NCI-H2107 (cell line): ENCODE measurements around the gene PLCG1.

Experiments used
- DNase-seq: peaks from one replicate; lab custom pipeline; 2025; lab: John Stamatoyannopoulos, UW

Gene PLCG1

DNA sequence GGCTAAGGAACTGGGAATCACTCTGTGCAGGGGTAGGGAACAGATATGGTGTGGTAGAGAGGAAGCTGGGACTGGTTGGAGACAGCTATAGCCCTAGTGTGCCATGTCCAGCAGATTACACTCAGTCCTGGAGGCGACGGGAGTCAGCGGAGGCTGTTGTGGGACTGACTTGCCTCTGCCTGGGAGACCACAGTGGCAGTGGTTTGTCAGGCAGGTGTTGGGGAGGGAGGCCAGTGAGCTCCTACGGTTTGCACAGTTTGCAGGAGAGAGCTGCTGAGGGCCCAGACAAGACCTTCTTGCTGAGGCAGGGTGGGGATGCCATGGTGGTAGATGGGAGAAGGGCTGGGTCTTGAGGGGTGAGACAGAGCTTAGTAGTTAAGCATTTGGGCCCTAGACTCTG is 4.9 kb downstream of the PLCG1 start:
- no peak for DNase-seq

DNA sequence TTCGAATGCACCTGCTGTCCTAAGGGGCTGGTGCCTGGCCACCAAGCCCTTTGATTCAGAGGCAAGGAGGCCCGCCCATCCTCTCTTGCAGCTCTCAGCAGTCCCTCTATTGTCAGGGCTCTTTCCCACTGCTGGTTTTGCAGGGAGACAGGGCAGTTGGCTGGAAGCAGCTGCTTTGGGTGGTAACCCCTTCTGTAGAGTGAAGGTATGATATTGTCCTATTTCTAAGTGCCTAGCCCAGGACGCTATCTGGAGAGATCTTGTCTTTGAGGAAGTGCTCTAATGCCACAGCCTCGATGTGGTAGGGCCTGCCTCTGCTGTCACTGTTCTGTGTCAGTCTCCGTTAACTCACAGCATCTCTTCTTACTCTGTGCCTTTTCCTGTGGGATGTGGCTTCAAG is 5.6 kb downstream of the PLCG1 start:
- no peak for DNase-seq

DNA sequence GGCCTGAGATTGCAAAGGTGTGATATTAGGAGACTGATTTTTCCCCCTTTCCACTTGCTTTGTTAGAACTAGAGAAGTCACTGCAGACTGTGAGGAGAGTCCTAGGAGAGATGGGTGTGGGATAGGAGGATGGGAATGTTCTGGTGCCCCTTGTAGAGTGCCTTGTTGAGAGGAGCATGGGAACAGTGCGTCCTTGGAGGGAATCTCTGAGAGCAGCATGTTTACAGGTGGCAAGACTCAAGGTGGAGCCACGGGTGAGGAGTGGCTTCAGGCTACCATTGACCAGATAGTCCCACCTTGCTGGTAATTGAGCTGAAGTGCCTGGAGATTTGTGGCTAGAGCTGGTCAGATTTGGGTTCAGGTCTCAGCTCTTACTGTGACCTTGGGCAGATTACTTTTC is 6.0 kb downstream of the PLCG1 start:
- DNase-seq = no peak

DNA sequence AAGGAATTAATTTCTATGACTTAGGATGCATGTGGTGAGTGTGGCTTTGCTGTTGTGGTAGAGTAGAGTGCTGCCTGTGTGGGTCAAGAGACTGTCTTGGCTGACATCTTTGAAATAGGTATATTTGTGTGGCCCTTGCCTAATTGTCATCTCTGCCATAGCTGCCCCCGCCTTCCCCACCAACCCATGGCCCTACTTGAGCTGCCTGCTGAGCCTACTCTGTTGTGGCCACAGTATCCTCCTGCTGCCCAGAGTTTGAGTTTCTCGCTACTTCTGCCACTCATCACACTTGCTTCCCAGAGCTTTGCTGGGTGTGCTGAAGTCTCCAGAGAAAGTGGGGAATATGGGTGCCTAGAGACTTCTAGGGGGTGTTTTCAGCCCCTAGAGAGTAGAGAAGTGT is 8.0 kb downstream of the PLCG1 start:
- no peak for DNase-seq

DNA sequence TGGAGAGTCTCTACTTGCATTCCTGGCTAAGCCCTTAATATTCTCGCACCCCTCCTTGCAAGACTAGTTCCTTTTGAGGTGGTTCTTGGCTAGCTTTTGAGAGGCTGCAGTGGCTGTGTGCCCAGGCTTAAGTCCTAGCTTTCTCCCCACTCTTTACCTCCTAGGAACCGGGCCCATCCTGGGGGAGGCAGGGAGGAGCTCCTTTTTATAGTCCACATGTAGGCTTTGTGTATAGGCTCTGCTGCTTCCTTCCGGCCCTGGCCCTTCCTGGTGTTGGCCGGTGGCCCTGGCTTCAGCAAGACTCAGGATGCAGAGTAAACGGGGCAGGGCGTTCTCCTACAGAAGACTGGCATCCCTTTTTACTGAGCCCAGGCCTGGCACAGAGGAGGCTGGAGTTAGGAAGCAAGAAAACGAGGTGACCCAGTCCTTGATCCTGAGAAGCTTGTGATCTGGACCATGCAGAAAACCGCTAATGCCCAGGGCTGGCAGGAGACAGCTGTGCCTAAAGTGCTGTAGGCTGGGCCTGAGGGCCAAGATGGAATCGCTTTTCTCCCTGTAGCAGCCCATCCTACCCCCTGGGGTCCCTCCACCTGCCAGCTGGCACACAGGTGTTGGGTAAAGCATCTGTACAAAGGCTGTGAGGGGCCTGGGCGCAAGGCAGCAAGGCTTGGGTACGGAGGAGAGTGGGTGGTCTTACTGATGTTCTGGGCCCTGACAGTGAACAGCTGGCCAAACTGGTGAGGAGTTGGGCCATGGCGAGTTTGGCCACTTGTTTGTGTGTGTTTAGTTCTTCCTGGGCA is 8.7 kb downstream of the PLCG1 start:
- DNase-seq = no peak

DNA sequence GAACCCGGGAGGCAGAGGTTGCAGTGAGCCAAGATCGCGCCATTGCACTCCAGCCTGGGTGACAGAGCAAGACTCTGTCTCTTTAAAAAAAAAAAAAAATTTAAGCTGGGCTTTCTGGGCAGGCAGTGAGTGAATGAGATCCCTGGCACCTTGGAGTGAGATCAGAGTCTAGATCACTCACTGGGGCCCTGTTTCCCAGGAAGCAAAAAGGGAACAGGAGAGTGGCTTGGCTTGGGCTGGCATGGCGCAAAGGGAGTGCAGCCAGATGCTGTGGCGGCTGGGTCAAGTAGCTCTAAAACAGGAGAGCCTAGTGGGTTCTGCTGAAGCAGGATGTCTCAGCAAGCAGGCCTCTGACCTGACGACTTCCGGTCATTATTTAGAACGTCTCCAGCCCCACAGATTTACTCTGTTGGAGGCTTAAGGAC is 10.4 kb downstream of the PLCG1 start:
- no peak for DNase-seq

DNA sequence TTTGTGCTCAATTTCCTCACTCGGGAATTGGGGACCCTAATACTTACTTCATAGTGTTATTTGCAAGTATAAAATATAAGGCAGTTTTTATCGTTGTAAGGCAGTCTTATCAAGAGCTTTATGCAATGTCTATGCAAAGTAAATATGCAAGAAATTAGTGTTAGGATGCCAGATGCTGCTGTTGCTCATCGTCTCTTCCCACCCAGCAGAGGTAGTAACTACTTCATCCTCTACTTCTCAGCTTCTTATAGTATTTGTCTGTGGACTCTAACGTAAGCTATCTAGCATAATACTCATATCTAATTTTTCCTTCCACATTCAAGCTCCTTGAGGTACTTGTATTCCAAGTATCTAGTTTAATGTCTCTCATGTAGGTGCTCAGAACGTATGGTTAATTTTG is 11.6 kb downstream of the PLCG1 start:
- DNase-seq = no peak

DNA sequence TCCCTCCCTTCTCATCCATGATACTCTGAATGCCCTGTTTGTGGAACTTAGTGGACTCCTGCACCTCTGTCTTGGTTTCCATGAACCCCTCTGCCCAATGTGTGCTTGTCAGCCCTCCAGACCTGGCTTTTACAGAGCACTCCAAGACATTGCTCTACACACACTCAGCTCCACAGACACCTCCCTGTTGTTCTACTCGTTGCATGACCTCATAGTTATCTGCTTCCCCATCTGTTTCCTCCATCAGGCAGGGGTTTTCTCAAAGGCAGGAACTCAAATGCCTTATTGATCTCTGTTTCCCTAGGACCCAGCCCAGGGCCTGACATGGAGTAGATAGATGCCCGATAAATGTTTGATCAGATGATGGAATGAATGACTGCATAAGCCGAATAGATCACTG is 13.3 kb downstream of the PLCG1 start:
- DNase-seq = no peak

DNA sequence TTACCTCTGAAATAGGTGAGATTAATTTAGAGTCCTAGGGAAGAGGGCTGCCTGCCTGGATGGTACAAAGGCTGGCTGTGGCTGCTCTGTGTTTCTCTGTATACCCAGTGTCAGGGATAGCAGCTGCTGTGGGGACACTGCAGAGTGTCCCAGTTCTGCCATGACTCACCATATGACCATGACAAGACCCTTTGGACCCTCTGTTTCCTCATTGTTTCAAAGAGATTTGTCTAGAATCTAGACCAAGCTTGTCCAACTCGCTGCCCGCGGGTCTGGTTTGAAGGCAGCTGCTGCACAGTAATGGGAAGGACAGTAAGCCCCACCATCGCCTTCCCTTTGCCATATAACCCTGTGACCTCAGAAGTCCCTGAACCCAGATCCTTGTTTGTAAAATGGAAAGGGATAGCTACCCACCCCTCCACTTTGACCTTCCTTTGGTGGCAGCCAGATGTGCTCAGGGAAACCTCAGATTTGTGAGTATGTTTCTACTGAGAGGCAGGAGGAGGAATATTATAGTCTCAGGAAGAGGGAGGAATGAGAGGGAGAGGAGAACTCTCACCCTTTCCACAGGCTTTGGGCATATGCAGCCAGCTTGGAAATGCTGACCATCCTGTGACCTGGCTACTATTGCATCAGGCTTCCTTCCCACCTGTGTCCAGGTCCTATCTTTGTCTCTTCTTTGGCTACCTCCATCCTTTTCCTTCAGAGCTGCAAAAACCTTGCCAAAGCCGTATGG is 14.0 kb downstream of the PLCG1 start:
- DNase-seq = no peak

DNA sequence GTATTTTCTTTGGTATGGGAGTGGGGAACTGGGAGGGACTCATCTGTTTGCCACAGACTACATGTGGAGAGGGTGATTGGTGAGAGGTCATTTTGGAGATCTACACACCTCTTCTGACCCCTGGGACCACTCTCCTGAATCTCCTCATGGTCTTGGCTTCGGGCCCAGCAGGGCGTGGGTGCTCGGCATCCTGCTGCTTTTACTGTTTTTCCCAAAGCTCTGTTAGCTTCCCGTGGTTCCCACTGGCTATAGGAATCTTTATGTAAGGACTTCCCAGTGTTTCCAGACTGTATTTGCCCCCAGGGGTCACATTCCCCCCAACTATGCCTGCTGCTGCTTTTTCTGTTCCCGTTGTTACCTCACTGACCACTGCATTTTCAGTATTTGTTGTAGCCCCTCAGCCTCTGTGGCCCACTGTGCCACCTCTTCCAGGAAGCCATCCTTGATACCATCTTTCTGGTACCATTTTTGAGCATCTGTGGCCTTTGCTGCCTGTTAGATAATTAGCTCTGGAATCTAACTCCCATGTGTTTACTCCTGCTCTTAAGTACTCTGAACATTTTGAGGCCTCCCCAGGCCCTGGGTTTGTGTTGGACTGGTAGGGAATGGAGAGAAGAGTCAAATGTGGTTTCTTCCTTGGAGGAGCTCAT is 14.9 kb downstream of the PLCG1 start:
- DNase-seq = no peak

DNA sequence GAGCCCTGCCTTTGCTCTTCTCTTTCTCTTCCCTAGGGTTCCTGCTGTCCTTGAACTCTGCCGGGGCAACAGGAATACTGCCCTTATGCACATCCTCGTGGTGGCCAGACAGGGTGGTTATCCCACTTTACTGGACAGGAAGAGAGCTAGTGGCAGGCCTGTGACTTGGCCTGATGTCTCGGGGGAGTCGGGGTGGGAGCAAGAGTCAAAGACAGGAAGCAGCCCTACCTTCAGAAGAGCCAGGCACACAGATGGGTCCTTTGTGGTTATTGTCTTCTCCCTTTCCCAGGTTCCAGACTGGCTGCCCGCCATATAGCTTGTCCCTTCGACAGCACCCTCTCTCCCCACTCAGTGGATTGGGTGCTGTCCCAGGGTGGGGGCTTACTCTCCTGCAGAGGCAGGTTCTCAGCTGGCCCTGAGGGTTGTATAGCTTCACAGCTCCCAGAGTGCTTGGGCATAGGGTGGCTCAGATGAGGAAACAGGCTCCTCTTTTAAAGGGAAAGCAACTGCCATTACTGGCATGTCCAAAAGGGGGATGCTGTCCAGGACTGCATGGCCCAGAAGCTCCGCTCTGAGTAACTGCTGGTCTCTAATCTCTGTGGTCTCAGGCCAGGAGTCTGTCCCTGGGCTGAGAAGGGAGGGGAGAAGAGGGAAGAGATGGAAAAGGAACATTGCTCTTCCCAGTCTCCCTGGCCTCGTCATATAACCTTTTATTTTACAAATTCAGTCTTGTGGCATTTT is 17.3 kb downstream of the PLCG1 start:
- DNase-seq = no peak

DNA sequence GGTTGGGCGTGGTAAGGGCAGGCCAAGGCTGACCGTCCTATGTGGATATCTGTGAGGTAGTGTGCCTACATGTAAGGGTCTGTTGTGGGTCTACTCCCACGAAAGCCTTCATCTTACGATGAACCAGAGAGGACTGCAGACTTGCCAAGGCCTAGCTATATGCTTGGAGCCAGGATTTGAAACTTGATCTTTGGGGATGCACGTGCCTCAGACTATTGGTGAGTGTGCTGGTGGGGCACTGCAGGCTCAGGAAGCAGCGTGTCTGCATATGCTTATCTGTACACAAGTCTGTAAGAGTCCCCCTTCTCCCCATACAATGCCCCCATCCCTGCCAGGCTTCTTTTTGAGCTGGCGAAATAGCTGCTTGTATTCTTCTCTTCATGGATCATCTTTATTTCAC is 17.9 kb downstream of the PLCG1 start:
- DNase-seq = no peak

DNA sequence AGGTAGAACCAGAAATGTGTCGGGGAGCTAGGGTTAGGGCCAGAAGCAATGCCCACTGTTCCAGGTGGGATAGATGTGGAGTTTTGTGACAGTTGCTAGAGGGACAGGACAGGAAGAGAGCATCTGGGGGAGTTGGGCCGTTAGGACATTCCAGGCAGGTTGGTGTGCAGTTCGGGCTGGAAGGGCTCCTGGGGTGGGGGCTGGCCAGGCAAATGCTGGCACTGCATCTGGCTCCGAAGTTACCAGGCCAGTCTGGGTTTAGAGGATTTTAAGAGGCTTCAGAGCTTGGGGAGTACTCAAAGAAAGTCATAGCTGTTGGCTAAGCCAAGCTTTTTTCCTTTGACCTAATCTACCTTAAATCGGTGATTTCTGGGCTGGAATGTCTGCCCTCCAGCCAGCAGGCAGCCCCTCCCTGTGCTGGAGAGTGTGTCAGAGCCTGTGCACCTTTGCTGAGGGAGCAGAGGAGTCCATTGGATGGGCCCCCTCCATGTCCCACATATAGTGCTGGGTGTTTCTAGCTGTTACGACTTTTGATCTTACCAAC is 20.8 kb downstream of the PLCG1 start:
- DNase-seq = no peak

DNA sequence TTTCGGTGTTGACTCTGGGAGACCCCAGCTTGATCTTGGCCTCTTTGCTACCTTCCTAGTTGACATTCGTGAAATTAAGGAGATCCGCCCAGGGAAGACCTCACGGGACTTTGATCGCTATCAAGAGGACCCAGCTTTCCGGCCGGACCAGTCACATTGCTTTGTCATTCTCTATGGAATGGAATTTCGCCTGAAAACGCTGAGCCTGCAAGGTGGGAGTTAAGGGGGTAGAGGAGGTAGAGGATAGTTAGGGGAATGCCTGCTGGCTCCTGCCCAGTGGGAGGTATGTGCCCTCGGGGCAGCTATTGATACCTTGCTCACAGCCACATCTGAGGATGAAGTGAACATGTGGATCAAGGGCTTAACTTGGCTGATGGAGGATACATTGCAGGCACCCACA is 22.2 kb downstream of the PLCG1 start:
- no peak for DNase-seq

DNA sequence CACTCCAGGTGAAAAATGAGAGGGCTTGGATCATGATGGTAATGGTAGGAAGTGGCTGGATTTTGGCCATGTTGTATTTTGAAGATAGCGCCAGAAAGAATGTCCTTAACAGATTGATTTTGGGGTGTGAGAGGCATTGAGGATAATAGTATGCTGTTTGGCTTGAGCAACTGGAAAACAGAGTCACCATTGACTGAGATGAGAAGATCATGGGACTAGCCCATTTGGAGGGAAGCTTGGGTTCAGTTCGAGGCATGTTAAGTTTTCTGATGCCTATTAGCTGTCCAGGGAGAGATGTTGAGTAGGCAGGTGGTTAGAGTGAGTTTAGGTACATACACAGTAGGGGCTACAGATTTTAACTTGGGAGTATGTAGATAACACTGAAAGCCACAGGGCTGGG is 23.3 kb downstream of the PLCG1 start:
- DNase-seq = no peak

DNA sequence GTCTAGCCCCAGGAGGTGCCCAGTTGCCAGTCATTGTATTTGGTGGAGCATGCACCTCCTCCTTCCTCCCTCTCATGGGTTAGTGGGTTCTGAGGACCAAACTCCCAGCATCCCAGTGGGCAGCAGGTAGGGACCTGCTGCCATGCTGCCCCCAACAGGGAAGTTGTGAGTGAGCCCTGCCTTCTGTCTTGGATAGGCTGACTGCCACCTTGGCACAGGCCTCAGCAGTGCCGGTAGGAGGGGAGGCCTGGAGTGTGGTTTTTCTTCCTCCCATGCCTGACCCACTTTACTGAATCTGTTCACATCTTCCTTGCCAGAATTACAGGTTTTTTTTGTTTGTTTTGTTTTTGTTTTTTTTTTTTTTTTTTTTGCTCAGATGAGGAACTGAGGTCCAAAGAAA is 24.5 kb downstream of the PLCG1 start:
- no peak for DNase-seq

DNA sequence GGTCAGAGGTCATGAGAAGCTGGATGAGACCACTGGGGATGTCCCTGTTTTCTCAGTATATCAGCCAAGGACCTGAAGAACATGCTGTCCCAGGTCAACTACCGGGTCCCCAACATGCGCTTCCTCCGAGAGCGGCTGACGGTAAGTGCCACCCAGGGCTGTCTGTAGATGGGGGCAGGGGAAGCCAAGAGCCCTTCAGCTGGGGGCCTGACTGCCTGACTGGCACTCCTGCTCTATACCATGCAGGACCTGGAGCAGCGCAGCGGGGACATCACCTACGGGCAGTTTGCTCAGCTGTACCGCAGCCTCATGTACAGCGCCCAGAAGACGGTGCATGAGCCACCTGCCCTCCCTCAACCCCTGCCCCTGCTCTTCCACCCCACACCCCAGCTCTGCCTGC is 25.1 kb downstream of the PLCG1 start:
- DNase-seq = no peak

DNA sequence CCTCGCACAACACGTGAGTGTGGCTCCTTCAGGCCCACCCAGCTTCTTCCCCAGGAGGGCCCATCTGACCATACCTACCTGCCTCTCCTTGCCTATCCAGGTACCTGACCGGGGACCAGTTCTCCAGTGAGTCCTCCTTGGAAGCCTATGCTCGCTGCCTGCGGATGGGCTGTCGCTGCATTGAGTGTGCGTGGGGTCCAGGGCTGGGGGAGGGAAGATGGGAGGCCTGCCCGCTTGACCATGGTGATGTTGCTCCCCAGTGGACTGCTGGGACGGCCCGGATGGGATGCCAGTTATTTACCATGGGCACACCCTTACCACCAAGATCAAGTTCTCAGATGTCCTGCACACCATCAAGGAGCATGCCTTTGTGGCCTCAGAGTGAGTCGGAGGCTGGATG is 26.5 kb downstream of the PLCG1 start:
- DNase-seq = no peak

DNA sequence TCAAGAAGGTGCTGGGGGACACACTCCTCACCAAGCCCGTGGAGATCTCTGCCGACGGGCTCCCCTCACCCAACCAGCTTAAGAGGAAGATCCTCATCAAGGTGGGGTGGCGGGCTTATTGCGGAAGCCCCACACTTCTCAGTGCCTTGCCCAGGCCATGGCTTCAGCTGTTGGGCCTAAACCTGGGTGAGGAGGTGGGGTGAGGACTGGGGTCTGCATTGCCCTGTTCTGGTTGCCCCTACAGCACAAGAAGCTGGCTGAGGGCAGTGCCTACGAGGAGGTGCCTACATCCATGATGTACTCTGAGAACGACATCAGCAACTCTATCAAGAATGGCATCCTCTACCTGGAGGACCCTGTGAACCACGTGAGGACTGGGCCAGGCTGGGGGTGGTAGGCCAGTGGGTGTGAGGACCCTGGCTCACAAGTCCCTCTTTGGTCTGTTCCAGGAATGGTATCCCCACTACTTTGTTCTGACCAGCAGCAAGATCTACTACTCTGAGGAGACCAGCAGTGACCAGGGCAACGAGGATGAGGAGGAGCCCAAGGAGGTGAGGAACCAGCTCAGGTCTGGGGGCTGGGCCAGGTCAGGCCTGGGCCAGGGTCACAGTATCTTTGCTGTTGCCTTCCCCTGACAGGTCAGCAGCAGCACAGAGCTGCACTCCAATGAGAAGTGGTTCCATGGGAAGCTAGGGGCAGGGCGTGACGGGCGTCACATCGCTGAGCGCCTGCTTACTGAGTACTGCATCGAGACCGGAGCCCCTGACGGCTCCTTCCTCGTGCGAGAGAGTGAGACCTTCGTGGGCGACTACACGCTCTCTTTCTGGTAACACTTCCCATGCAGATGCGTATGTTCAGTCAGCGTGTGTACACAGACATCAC is 27.9 kb downstream of the PLCG1 start:
- no peak for DNase-seq

DNA sequence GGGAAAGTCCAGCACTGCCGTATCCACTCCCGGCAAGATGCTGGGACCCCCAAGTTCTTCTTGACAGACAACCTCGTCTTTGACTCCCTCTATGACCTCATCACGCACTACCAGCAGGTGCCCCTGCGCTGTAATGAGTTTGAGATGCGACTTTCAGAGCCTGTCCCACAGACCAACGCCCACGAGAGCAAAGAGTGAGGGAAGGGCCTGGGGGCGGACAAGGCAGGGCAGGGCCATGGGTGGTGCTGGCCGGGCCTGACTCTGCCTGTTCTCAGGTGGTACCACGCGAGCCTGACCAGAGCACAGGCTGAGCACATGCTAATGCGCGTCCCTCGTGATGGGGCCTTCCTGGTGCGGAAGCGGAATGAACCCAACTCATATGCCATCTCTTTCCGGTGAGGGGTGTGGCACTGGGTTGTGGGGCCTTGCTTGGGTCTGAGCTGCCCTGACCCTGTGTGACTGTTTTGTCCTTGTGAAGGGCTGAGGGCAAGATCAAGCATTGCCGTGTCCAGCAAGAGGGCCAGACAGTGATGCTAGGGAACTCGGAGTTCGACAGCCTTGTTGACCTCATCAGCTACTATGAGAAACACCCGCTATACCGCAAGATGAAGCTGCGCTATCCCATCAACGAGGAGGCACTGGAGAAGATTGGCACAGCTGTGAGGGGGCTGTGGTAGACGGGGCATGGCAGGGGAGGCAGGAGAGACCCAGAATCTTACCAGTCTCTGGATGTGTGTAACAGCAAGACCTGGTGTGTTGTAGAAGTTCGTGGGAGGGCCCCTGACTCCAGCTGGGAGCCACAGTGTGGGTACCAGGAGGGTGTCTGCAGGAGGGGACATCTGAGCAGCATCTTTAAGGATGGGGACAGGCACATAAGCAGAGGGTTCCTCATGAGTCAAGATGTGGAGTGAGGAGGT is 29.1 kb downstream of the PLCG1 start:
- DNase-seq = no peak
